Omental fat pad (tissue), 4 donors: Measurements from ENCODE around the gene LHFPL2. TPM values are rescaled to one million over a fixed set of nuclear protein-coding genes. Genes with fewer than 3 reads are reported as not detected.

Experiments used
- ATAC-seq: fragments of 150-250 bp; one replicate; pipeline ENCODE4 v1.9.1; 2016; ENCODE audit warnings: mild to moderate bottlenecking, moderate library complexity; ENCODE audit not compliant: low FRiP score
- DNase-seq: peaks from one replicate; pipeline ENCODE4 v3.0.0-alpha.2; 2019; ENCODE audit warnings: low spot score
- total RNA-seq, 4 donors: library from RNA; depleted of rRNA; stranded (reverse); fragments of >200 nt; gene quantifications; one replicate each; pipeline ENCODE4 v1.1.0, GENCODE V29; 2016
- TF ChIP-seq, protein P1 (sequence below), 3 donors: fragments of 450-650 bp; IDR thresholded peaks; one replicate each; pipeline ENCODE4 v1.5.1; 2016 to 2017; ENCODE audit warnings: antibody characterized with exemption in 3 of 3, mild to moderate bottlenecking in 3 of 3, moderate library complexity in 2 of 3

LHFPL2 gene
- total RNA-seq, 4 donors from 2014 or later, result 37.1 to 146 (median 45.9) TPM

DNA sequence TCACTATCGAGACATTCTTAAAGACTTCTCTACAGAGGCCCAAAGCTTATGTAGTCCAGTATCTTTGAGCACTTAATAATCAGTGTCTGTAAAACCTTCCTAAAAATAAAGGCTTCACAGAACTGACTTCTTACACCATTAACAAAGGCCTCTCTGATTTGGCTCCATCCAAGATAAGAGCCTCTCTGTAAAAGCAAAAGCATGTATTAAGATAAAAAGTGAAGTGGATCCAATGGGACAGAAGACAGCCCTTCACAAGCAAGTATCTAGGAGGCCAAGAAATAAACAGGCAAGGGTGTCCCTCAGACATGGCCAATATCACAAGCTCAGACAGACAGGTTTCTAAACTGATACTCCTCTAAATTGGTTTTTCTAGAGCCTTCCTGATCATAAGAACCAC, 11.9 kb downstream of the LHFPL2 start:
- DNase-seq (no peak), ATAC-seq (no peak)
- TF ChIP-seq, protein P1, sequence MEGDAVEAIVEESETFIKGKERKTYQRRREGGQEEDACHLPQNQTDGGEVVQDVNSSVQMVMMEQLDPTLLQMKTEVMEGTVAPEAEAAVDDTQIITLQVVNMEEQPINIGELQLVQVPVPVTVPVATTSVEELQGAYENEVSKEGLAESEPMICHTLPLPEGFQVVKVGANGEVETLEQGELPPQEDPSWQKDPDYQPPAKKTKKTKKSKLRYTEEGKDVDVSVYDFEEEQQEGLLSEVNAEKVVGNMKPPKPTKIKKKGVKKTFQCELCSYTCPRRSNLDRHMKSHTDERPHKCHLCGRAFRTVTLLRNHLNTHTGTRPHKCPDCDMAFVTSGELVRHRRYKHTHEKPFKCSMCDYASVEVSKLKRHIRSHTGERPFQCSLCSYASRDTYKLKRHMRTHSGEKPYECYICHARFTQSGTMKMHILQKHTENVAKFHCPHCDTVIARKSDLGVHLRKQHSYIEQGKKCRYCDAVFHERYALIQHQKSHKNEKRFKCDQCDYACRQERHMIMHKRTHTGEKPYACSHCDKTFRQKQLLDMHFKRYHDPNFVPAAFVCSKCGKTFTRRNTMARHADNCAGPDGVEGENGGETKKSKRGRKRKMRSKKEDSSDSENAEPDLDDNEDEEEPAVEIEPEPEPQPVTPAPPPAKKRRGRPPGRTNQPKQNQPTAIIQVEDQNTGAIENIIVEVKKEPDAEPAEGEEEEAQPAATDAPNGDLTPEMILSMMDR (IDR thresholded peaks at IDR 0.05), result no peak

- TF ChIP-seq, protein P1 (IDR thresholded peaks at IDR 0.05), result no peak
- DNase-seq, result no peak
- no peak for ATAC-seq
Measured at GRCh38 chr5:78634634-78635033, 13.9 kb downstream of the LHFPL2 start.

DNA sequence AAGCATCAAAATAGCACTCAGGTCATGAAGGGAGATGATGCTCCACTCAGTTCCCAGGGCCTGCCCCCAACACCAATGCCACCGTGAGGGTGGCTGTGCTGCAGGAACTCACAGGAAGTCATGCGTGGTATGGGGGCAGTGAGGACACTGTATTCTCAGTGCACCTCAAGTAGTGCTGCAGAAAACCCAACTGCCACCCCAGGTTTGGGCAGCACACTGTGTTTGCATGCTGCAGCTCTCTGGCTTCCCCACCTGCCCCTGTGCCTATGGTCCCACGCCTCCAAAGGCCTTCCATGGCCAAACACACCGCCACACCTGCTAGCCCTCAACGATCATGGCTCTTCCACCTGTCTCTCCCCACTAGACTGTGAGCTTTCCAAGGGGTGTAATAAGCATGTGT, 14.3 kb downstream of the LHFPL2 start:
- no peak for DNase-seq
- ATAC-seq, result no peak
- TF ChIP-seq, protein P1 (IDR thresholded peaks at IDR 0.05), result no peak

GRCh38 chr5:78633700-78634099, 14.9 kb downstream of the LHFPL2 start:
- TF ChIP-seq, protein P1 (IDR thresholded peaks at IDR 0.05), result no peak
- DNase-seq (no peak), ATAC-seq (no peak)

GRCh38 chr5:78632467-78632866, 16.1 kb downstream of the LHFPL2 start:
- TF ChIP-seq, protein P1 (IDR thresholded peaks at IDR 0.05), result no peak
- ATAC-seq (no peak), DNase-seq (no peak)

- TF ChIP-seq, protein P1 (IDR thresholded peaks at IDR 0.05), result no peak
- DNase-seq (no peak), ATAC-seq (no peak)
Measured at GRCh38 chr5:78631931-78632330, 16.6 kb downstream of the LHFPL2 start.

DNA sequence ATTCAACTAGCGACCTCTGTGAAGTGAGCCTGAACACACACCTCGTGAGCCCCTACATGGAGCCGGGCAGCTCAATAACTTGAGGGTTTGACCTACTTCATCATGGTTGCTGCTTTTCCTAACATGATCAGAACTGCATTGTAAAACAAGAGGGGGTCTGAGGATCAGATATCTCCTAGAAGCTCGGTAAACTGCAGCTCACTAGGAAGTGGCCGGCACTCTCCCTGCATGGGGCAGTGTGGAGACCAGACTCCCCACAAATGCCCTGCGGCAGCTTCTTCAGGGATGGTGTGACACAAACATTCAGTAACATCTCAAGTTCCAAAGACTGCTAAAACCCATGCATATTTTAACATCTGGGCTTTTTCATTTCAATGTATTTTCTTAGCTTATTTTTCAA, 18.5 kb downstream of the LHFPL2 start:
- TF ChIP-seq, protein P1 (IDR thresholded peaks at IDR 0.05), result no peak
- DNase-seq (no peak), ATAC-seq (no peak)
